Neural progenitor cell (in vitro differentiated cells): Measurements from ENCODE around the gene SPART. TPM values are rescaled to one million over a fixed set of nuclear protein-coding genes. Genes with fewer than 3 reads are reported as not detected.

ENCODE experiments used
- DNase-seq: peaks from one replicate; pipeline ENCODE4 v3.0.0-alpha.2; 2016; ENCODE audit warnings: low spot score
- H2AFZ ChIP-seq: fragments of 200-600 bp; sonication (generic); replicated peaks from 2 replicates; pipeline ENCODE4 v1.6.1; 2016; ENCODE audit warnings: antibody characterized with exemption
- H3F3A ChIP-seq: fragments of 200-600 bp; sonication (generic); 2 replicates; pipeline ENCODE4 v1.6.1; 2016; ENCODE audit warnings: antibody characterized with exemption, low read depth
- H3K27ac ChIP-seq: fragments of 200-600 bp; sonication (generic); 2 replicates; pipeline ENCODE4 v1.5.1; 2016; ENCODE audit warnings: mild to moderate bottlenecking
- H3K27me3 ChIP-seq: fragments of 200-600 bp; sonication (generic); 2 replicates; pipeline ENCODE4 v1.6.1; 2016; ENCODE audit warnings: mild to moderate bottlenecking, moderate library complexity
- H3K36me3 ChIP-seq: fragments of 200-600 bp; sonication (generic); 2 replicates; pipeline ENCODE4 v1.5.1; 2016
- H3K4me1 ChIP-seq: fragments of 200-600 bp; sonication (generic); 2 replicates; pipeline ENCODE4 v1.6.1; 2016; ENCODE audit warnings: mixed run types
- H3K4me2 ChIP-seq: fragments of 200-600 bp; sonication (generic); 2 replicates; pipeline ENCODE4 v1.6.1; 2016
- H3K4me3 ChIP-seq: fragments of 200-600 bp; sonication (generic); 2 replicates; pipeline ENCODE4 v1.5.1; 2016
- H3K79me2 ChIP-seq: fragments of 200-600 bp; sonication (generic); 2 replicates; pipeline ENCODE4 v1.6.1; 2016; ENCODE audit warnings: low read depth
- H3K9ac ChIP-seq: fragments of 200-600 bp; sonication (generic); 2 replicates; pipeline ENCODE4 v1.6.1; 2016
- H3K9me3 ChIP-seq: fragments of 200-600 bp; sonication (generic); 2 replicates; pipeline ENCODE4 v1.5.1; 2016; ENCODE audit warnings: low read depth
- H4K20me1 ChIP-seq: fragments of 200-600 bp; sonication (generic); 2 replicates; pipeline ENCODE4 v1.6.1; 2016; ENCODE audit warnings: low read depth
- H3K27ac Mint-ChIP-seq: 3 replicates; pipeline ENCODE4 v1.8.0; 2021; ENCODE audit warnings: mixed read lengths
- H3K27me3 Mint-ChIP-seq: 2 replicates; pipeline ENCODE4 v1.8.0; 2022; ENCODE audit warnings: low read depth, mild to moderate bottlenecking, inconsistent platforms, moderate library complexity, mixed read lengths; ENCODE audit not compliant: insufficient read depth
- H3K36me3 Mint-ChIP-seq: 3 replicates; pipeline ENCODE4 v1.8.0; 2021; ENCODE audit warnings: mixed read lengths
- H3K4me1 Mint-ChIP-seq: 3 replicates; pipeline ENCODE4 v1.8.0; 2021; ENCODE audit warnings: mixed read lengths
- H3K4me3 Mint-ChIP-seq: 3 replicates; pipeline ENCODE4 v1.8.0; 2021; ENCODE audit warnings: mild to moderate bottlenecking, moderate library complexity, mixed read lengths
- H3K9me3 Mint-ChIP-seq: 3 replicates; pipeline ENCODE4 v1.8.0; 2020; ENCODE audit warnings: mixed read lengths
- CTCF ChIP-seq: fragments of 200-600 bp; sonication (generic); IDR thresholded peaks from 2 replicates; pipeline ENCODE4 v1.5.1; 2017; ENCODE audit warnings: antibody characterized with exemption, mild to moderate bottlenecking
- EZH2 ChIP-seq: fragments of 200-600 bp; sonication (generic); IDR thresholded peaks from 2 replicates; pipeline ENCODE4 v1.6.1; 2017; ENCODE audit warnings: antibody characterized with exemption, mild to moderate bottlenecking, moderate library complexity
- EZH2phosphoT487 ChIP-seq: fragments of 200-600 bp; sonication (generic); IDR thresholded peaks from 2 replicates; pipeline ENCODE4 v1.6.1; 2017; ENCODE audit warnings: antibody characterized with exemption
- total RNA-seq: library from RNA; depleted of rRNA; stranded (reverse); fragments of >200 nt; gene quantifications from 2 replicates; pipeline ENCODE4 v1.2.3, GENCODE V29; 2015; ENCODE audit warnings: low replicate concordance

SPART gene
- total RNA-seq, 1 donor from 2014 or later: 70.9 TPM

GRCh38 chr13:36297366-36298338, 48.5 kb downstream of the SPART start, which contains the start of gene CCDC169:
Gene CCDC169, minus strand, starts transcription at chr13:36297814. Its CDS starts 95 bp downstream, at chr13:36297719.
- Mint-ChIP-seq H3K9me3 (peaks cover 7% of the 10 kb centered on the region), H3K36me3 (peaks cover 13% of the 10 kb centered on the region), H3K4me3 (peak within 1 kb of the TSS; percentile 54), H3K27ac (no peak within 1 kb of the TSS), H3K27me3 (peaks cover 4% of the 10 kb centered on the region), H3K4me1 (peaks cover 15% of the 10 kb centered on the region)
- Histone ChIP-seq H3K4me1 (peaks cover 19% of the 10 kb centered on the region), H3K9ac (peak within 1 kb of the TSS; percentile 14), H3F3A (peaks cover 39% of the 10 kb centered on the region), H3K36me3 (no peaks in the 10 kb centered on the region), H3K27ac (peak within 1 kb of the TSS; percentile 94), H3K4me2 (peak within 1 kb of the TSS; percentile 75), H3K79me2 (peaks cover 6% of the 10 kb centered on the region), H3K9me3 (peaks cover 3% of the 10 kb centered on the region), H2AFZ (peak within 1 kb of the TSS; percentile 77), H4K20me1 (peaks cover 4% of the 10 kb centered on the region), H3K4me3 (peak within 1 kb of the TSS; percentile 51), H3K27me3 (no peaks in the 10 kb centered on the region)
- TF ChIP-seq EZH2phosphoT487: no peak
- no peak for TF ChIP-seq EZH2
- no peak for TF ChIP-seq CTCF
- peak; percentile 84 for DNase-seq

GRCh38 chr13:36294096-36294495, 52.1 kb downstream of the SPART start:
- H3K9me3 Mint-ChIP-seq: peaks cover 18% of the 10 kb centered on the region
- Histone ChIP-seq H3K79me2 (peaks cover 6% of the 10 kb centered on the region), H3K9ac (no peak overlapping the region), H3K27me3 (no peaks in the 10 kb centered on the region), H3K4me3 (no peak overlapping the region), H4K20me1 (peaks cover 3% of the 10 kb centered on the region), H3F3A (peaks cover 27% of the 10 kb centered on the region), H2AFZ (no peak overlapping the region), H3K27ac (no peak overlapping the region), H3K9me3 (peaks cover 14% of the 10 kb centered on the region), H3K4me1 (peaks cover 5% of the 10 kb centered on the region), H3K36me3 (peaks cover 8% of the 10 kb centered on the region), H3K4me2 (no peak overlapping the region)
- DNase-seq: no peak
- no peak overlapping the region for H3K27ac Mint-ChIP-seq
- peaks cover 10% of the 10 kb centered on the region for H3K4me1 Mint-ChIP-seq
- H3K4me3 Mint-ChIP-seq: no peak overlapping the region
- H3K36me3 Mint-ChIP-seq: no peaks in the 10 kb centered on the region
- TF ChIP-seq EZH2 (no peak), EZH2phosphoT487 (no peak), CTCF (no peak)
- H3K27me3 Mint-ChIP-seq: peaks cover 4% of the 10 kb centered on the region

- Mint-ChIP-seq H3K4me1 (peaks cover 4% of the 10 kb centered on the region), H3K27me3 (peaks cover 4% of the 10 kb centered on the region), H3K9me3 (peaks cover 19% of the 10 kb centered on the region), H3K4me3 (no peak overlapping the region), H3K27ac (no peak overlapping the region), H3K36me3 (no peaks in the 10 kb centered on the region)
- peaks cover 3% of the 10 kb centered on the region for H3K4me1 ChIP-seq
- H3K36me3 ChIP-seq: peaks cover 8% of the 10 kb centered on the region
- peaks cover 21% of the 10 kb centered on the region for H3F3A ChIP-seq
- H3K4me3 ChIP-seq: no peak overlapping the region
- no peak for DNase-seq
- H3K27ac ChIP-seq: no peak overlapping the region
- TF ChIP-seq EZH2phosphoT487: no peak
- TF ChIP-seq EZH2: no peak
- no peak for TF ChIP-seq CTCF
- H3K27me3 ChIP-seq: no peaks in the 10 kb centered on the region
- peaks cover 6% of the 10 kb centered on the region for H3K79me2 ChIP-seq
- H3K9me3 ChIP-seq: peaks cover 17% of the 10 kb centered on the region
- no peak overlapping the region for H3K9ac ChIP-seq
- H3K4me2 ChIP-seq: no peak overlapping the region
- H4K20me1 ChIP-seq: no peaks in the 10 kb centered on the region
- H2AFZ ChIP-seq: no peak overlapping the region
These were observed 52.7 kb downstream of the SPART start for GRCh38 chr13:36293497-36293896.
